WERI-Rb-1 (cell line): ENCODE data around the gene GSX2.
"Not testable (repeated sequence)": the region's sequence is repeated elsewhere in the genome, so short reads cannot be mapped to it uniquely, and the experiment has no call there.

Experiments used
- DNase-seq: peaks from one replicate; pipeline ENCODE4 v3.0.0-alpha.2; 2020
- H3K27ac ChIP-seq: fragments of 250-450 bp; sonication (Bioruptor Pico); 2 replicates; pipeline ENCODE4 v1.5.1; 2020; ENCODE audit warnings: mild to moderate bottlenecking, moderate library complexity
- H3K27me3 ChIP-seq: fragments of 250-450 bp; sonication (Bioruptor Pico); 2 replicates; pipeline ENCODE4 v1.5.1; 2021; ENCODE audit warnings: mild to moderate bottlenecking, low read depth, moderate library complexity; ENCODE audit not compliant: insufficient read depth, severe bottlenecking
- H3K36me3 ChIP-seq: fragments of 250-450 bp; sonication (Bioruptor Pico); 2 replicates; pipeline ENCODE4 v1.5.1; 2020; ENCODE audit warnings: mild to moderate bottlenecking, moderate library complexity
- H3K4me3 ChIP-seq: 2 replicates; pipeline ENCODE4 v1.5.1; 2011; ENCODE audit warnings: low read depth, mild to moderate bottlenecking, control low read depth, low read length
- H3K9me3 ChIP-seq: fragments of 250-450 bp; sonication (Bioruptor Pico); 2 replicates; pipeline ENCODE4 v1.5.1; 2021; ENCODE audit warnings: mild to moderate bottlenecking, moderate library complexity; ENCODE audit not compliant: severe bottlenecking
- CTCF ChIP-seq: IDR thresholded peaks from 2 replicates; pipeline ENCODE4 v1.5.1; 2011; ENCODE audit warnings: low read depth, mild to moderate bottlenecking, control low read depth, inconsistent platforms, low read length

The GSX2 gene

GRCh38 chr4:54110019-54110416 is 10.1 kb downstream of the GSX2 start:
- H3K36me3 ChIP-seq = no peaks in the 10 kb centered on the region
- TF ChIP-seq CTCF = no peak
- H3K9me3 ChIP-seq = peaks cover 7% of the 10 kb centered on the region
- no peak overlapping the region for H3K27ac ChIP-seq
- H3K4me3 ChIP-seq = no peak overlapping the region
- peaks cover 69% of the 10 kb centered on the region for H3K27me3 ChIP-seq
- DNase-seq = no peak

- peaks cover 63% of the 10 kb centered on the region for H3K27me3 ChIP-seq
- H3K9me3 ChIP-seq, DNase-seq, H3K4me3 ChIP-seq, H3K27ac ChIP-seq, H3K36me3 ChIP-seq: not testable (repeated sequence)
Observed at GRCh38 chr4:54113206-54113605, 13.2 kb downstream of the GSX2 start.

GRCh38 chr4:54116246-54116645 is 16.3 kb downstream of the GSX2 start:
- not testable (repeated sequence) for H3K9me3 ChIP-seq, H3K36me3 ChIP-seq, H3K27ac ChIP-seq, DNase-seq, H3K4me3 ChIP-seq
- peaks cover 55% of the 10 kb centered on the region for H3K27me3 ChIP-seq

GRCh38 chr4:54118850-54119589 is 19.1 kb downstream of the GSX2 start:
- H3K36me3 ChIP-seq = no peaks in the 10 kb centered on the region
- H3K9me3 ChIP-seq = no peaks in the 10 kb centered on the region
- no peak for TF ChIP-seq CTCF
- no peak for DNase-seq
- H3K4me3 ChIP-seq = no peak overlapping the region
- no peak overlapping the region for H3K27ac ChIP-seq
- peaks cover 55% of the 10 kb centered on the region for H3K27me3 ChIP-seq

- no peak for DNase-seq
- TF ChIP-seq CTCF = no peak
- Histone ChIP-seq H3K27me3 (peaks cover 53% of the 10 kb centered on the region), H3K9me3 (no peaks in the 10 kb centered on the region), H3K4me3 (no peak overlapping the region), H3K36me3 (no peaks in the 10 kb centered on the region), H3K27ac (no peak overlapping the region)
Observed at GRCh38 chr4:54120518-54120917, 20.6 kb downstream of the GSX2 start.

- Histone ChIP-seq H3K9me3 (no peaks in the 10 kb centered on the region), H3K27ac (no peak overlapping the region), H3K4me3 (no peak overlapping the region), H3K27me3 (peaks cover 25% of the 10 kb centered on the region), H3K36me3 (no peaks in the 10 kb centered on the region)
- TF ChIP-seq CTCF = no peak
- no peak for DNase-seq
Observed at GRCh38 chr4:54127660-54128059, 27.7 kb downstream of the GSX2 start.

- not testable (repeated sequence) for DNase-seq, H3K9me3 ChIP-seq, H3K36me3 ChIP-seq, H3K4me3 ChIP-seq, H3K27ac ChIP-seq
- peaks cover 20% of the 10 kb centered on the region for H3K27me3 ChIP-seq
Observed at GRCh38 chr4:54128694-54129093, 28.7 kb downstream of the GSX2 start.
